IgD-negative memory B cell (primary cell): ENCODE measurements around the gene SMARCD1. TPM values are rescaled to one million over a fixed set of nuclear protein-coding genes. Genes with fewer than 3 reads are reported as not detected.

Source experiments
- H3K27ac Mint-ChIP-seq, 3 donors: one replicate each; pipeline ENCODE4 v1.8.0; 2020 to 2022; ENCODE audit warnings: mild to moderate bottlenecking in 3 of 3, mixed read lengths in 3 of 3, moderate library complexity in 1 of 3
- H3K27me3 Mint-ChIP-seq: one replicate; pipeline ENCODE4 v1.8.0; 2021; ENCODE audit warnings: mixed read lengths
- H3K36me3 Mint-ChIP-seq: one replicate; pipeline ENCODE4 v1.8.0; 2020; ENCODE audit warnings: mild to moderate bottlenecking, mixed read lengths
- H3K4me1 Mint-ChIP-seq, 3 donors: one replicate each; pipeline ENCODE4 v1.8.0; 2020 to 2022; ENCODE audit warnings: mixed read lengths in 3 of 3, mild to moderate bottlenecking in 1 of 3
- H3K4me3 Mint-ChIP-seq, 4 donors: one replicate each; pipeline ENCODE4 v1.8.0; 2020 to 2022; ENCODE audit warnings: mild to moderate bottlenecking in 4 of 4, mixed read lengths in 4 of 4, moderate library complexity in 3 of 4
- H3K9me3 Mint-ChIP-seq, 3 donors: one replicate each; pipeline ENCODE4 v1.8.0; 2020 to 2021; ENCODE audit warnings: mixed read lengths in 3 of 3, mild to moderate bottlenecking in 1 of 3
- polyA plus RNA-seq: library from polyadenylated mRNA; unstranded; fragments of 300-500 nt; fragmentation: Illumina TruSeq; gene quantifications from one replicate; pipeline ENCODE4 v1.2.3, GENCODE V29; 2021

The SMARCD1 gene
- polyA plus RNA-seq, 1 donor from 2014 or later, result 27.9 TPM

DNA sequence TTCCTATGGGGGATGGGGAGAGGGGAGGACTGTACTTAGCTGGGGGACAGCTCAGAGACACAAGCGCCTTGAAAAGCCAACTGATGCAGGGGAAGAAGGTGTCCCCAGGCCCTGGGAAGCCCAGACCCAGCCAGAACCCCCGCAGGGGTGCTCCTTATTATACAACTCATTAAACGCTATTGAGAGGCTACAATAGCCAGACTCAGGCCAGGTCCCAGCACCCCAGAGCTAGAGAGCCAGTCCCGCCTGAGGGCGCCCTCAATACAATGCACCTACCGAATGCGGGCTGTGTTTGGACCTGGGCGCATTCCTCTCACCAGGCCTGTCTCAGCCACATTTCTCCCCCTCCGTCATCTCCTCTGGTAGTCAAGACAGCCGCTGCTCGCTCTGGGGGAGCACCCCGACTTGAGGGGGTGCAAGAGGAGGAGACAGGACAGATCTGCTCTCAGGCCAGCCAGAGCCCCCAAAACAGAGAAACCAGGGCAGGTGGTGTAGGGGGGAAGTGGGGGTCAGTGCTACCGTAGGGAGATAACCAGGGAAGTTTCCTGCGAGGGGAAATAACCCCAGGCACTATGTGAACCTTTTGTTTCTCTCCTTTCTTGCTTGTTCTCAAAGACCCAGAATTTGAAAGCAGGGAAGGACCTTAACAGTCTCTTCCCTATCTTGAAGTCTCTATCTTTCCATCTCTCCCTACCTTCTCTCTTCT lies 33.9 kb upstream of the SMARCD1 start:
- Mint-ChIP-seq H3K36me3 (no peaks in the 10 kb centered on the region), H3K4me1 (peaks cover 6 to 9% (median 7%) of the 10 kb centered on the region in 3 donors), H3K4me3 (no peak overlapping the region), H3K9me3 (no peaks in the 10 kb centered on the region), H3K27me3 (peaks cover 27% of the 10 kb centered on the region), H3K27ac (peak overlapping the region in 1 of 3 donors; percentile 69)

DNA sequence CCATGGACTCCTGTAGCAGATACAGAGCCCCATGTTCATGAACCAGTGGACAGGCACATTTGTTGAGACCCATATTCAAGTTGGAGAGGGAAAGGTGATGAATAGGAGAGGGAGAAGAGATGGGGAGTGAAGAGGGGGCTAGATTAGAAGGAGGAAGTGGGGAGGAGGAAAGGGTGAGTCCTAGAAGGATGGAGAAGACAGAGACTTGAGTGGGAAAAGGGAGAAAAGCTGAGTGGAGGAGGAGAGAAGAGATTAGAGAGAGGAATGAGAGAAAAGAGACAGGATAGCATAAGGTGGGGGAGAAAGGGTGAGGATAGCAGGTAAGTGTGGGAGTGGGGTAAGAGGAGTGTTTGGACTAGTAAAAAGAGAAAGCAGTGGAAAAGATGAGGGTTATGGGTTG lies 32.6 kb upstream of the SMARCD1 start:
- Mint-ChIP-seq H3K4me3 (no peak overlapping the region), H3K27ac (no peak overlapping the region), H3K27me3 (peaks cover 36% of the 10 kb centered on the region), H3K9me3 (no peaks in the 10 kb centered on the region), H3K4me1 (peaks cover 8 to 17% (median 14%) of the 10 kb centered on the region in 3 donors), H3K36me3 (no peaks in the 10 kb centered on the region)

DNA sequence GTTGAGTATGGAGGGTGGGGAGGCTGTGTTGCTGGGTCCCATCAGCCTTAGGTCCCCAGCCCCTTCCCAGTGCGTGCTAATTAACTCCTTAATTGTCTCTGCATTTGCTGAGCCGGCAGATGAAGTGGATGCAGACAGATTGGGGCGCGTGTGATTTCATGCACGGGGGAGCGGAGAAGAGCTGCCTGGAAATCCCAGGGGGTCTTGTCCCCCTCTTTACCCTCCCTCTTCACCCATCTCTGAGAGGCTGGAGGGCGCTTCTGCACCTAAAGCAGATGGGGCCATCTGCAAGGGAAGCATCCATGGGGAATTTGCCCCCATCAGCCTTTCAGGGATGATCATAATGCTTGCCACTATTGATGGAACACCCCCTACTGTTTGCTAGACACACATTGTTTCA lies 32.2 kb upstream of the SMARCD1 start:
- Mint-ChIP-seq H3K4me1 (peaks cover 8 to 17% (median 14%) of the 10 kb centered on the region in 3 donors), H3K4me3 (no peak overlapping the region), H3K27ac (no peak overlapping the region), H3K36me3 (no peaks in the 10 kb centered on the region), H3K27me3 (peaks cover 36% of the 10 kb centered on the region), H3K9me3 (no peaks in the 10 kb centered on the region)

DNA sequence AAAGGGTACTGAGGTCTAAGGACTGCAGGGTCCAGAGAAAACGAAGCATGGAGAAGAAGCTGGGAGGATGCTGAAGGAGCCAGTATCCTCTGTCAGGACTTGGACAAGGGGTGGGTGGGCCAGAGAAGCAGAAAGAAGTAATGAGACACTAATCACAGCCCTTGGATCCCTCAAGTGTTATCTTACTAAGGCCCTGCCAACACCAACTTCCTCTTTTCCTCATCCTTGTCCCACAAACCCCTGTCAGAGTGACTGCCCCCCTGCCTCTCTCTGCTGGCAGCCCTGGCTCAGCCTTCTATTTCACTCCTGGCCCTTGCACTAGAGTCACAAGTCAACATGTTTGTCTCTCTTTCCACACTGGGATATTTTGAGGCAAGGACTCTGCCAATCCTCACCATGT lies 31.6 kb upstream of the SMARCD1 start:
- no peaks in the 10 kb centered on the region for H3K36me3 Mint-ChIP-seq
- H3K4me1 Mint-ChIP-seq, result peaks cover 8 to 17% (median 14%) of the 10 kb centered on the region in 3 donors
- H3K27me3 Mint-ChIP-seq, result peaks cover 37% of the 10 kb centered on the region
- H3K4me3 Mint-ChIP-seq, result no peak overlapping the region
- no peaks in the 10 kb centered on the region for H3K9me3 Mint-ChIP-seq
- no peak overlapping the region for H3K27ac Mint-ChIP-seq

DNA sequence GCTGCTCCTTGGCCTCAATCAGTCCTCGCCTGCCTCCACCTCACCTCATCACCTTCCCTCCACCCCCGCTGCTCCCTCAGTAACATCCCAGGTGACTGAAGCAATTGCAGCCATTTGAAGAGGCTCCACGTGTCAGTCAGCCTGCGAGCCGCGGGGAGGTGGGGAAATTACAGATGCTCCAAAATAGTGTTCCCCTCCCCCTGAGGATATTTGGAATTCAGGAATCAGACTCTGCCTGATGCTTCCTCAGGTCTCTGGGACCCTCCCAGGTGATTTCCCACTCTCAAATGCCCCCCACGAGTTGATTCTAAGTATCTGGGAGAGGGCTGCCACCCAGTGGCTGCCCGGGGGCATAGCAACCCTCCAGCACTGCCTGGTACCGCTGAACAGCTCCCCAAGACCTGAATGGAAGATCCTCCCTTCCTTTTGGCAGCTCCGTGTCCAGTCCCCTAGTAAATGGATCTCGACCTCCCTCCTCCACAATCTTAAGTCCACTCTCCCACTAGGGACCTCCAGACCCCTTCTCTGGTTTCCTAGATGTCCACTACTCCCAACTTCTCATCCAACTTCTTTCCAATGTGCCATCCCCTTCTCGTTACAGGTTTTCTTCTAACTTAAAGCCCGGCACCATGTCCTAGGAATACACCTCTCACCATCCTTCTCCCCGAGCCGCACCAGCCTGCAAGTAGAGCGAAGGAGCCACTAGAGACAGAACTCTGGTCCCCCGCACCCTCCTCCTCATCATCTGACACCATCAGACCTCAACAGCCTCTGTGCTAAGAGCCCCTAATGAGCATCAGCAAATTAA lies 29.1 kb upstream of the SMARCD1 start:
- H3K36me3 Mint-ChIP-seq, result no peaks in the 10 kb centered on the region
- peaks cover 34% of the 10 kb centered on the region for H3K27me3 Mint-ChIP-seq
- H3K4me3 Mint-ChIP-seq, result peak overlapping the region; percentile 27 to 91 (median 70)
- peaks cover 8 to 15% (median 14%) of the 10 kb centered on the region in 3 donors for H3K4me1 Mint-ChIP-seq
- no peaks in the 10 kb centered on the region for H3K9me3 Mint-ChIP-seq
- H3K27ac Mint-ChIP-seq, result peak overlapping the region in 1 of 3 donors; percentile 2

DNA sequence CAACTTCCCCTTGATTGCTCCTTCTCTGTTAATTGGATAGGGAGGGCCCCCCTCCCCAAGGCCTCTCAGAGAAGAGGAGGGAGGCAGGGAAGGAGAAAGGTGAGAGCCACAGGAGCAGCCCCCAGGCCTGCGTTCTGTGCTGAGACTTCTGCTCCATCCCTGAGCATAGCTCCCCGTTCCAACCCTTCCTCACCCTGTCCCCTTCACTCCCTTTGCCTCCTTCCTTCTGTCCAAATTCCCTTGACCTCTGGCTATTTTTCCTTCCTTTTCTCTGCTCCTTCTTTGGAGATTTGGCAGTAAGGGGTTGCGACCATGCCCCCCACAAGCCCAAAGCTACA lies 28.5 kb upstream of the SMARCD1 start:
- Mint-ChIP-seq H3K4me1 (peaks cover 8 to 15% (median 14%) of the 10 kb centered on the region in 3 donors), H3K27me3 (peaks cover 39% of the 10 kb centered on the region)

DNA sequence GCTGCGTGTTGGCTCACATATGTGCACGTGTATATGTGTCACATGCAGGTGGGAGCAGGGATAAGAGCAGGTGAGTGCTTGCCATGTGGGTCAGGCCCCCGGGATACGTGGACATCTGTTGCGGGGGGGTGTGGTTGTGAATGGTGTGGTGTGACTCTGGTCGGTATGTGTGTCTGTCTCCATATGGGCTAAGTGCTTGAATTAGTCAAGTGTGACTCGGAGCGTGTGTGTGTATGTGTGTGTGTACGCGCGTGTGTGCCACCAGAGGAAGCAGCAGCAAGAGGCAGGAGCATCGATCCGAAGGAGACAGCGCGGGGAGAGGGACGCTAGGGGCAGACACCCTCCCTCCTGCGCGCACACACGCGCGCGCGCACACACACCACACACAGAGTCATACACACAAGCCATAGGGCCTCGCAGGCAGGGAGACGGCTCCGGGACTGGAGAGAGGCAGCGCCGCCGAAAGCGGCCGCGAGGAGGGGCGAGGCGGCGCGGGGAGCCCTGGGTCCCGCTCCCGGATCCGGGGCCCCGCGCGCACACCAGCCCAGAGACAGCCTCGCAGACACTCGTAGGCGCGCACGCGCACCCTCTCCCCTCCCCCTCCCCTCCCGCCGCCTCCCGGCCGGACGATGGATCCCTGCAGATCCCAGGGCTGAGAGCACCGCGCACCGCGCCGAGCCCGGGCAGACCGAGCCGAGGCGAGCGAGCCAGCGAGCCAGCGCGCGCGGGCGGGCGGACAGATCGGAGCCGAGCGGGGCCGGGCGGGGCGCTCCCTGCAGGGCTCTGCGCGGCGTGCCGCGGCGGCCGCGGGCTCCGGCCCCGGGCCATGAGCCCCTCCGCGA lies 27.9 kb upstream of the SMARCD1 start, which contains the start of gene ASIC1:
ASIC1 (plus strand) TSS at position 597 of the 842 bp plus-strand sequence. CDS start 1,171 bp downstream, outside the sequence.
- Mint-ChIP-seq H3K4me3 (peak within 1 kb of the TSS; percentile 50 to 94 (median 86)), H3K36me3 (no peaks in the 10 kb centered on the region), H3K27me3 (peaks cover 44% of the 10 kb centered on the region), H3K9me3 (no peaks in the 10 kb centered on the region), H3K27ac (peak within 1 kb of the TSS in 2 of 3 donors; percentile 2 to 43), H3K4me1 (peaks cover 8 to 14% (median 14%) of the 10 kb centered on the region in 3 donors)

More for the DNA sequence above, 28.5 kb upstream of the SMARCD1 start:
- Mint-ChIP-seq H3K9me3 (no peaks in the 10 kb centered on the region), H3K4me3 (peak overlapping the region; percentile 50 to 91 (median 86)), H3K36me3 (no peaks in the 10 kb centered on the region), H3K27ac (peak overlapping the region in 2 of 3 donors; percentile 2 to 43)

DNA sequence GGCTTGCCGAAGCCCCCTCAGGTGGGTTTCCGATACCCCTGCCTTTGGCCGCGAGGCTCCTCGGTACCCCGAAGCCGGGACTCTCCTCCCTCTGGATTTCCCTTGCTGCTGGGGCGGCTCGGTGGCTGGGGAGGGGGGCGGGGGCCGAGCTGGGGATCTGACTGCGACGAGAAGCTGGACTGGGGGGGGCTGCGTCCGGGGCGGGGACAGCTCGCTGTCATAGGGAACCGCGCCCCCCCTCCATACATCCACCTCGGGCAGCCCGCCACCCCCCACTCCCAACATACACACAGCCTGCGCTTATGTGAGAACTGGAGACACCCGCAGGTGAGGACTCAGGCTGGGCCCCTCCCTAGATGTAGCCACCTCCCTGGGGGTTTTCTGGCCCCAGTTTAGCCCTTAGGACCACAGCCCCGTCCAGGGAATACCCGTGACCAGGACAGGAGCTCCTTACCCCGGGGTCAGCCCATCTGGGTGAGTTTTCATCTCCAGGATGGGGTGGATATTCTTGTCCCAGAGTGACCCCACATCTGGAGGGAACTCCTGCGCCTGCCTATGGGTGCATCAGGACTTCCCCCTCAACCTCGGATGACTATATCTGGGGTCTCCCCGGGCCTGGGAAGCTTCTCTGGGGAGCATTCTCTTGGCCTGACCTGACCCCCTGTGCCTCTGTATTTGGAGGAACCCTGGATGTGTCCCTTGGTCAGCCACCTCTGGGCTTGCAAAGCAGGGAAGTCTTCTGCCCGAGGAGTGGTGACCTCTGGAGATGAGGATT lies 27.1 kb upstream of the SMARCD1 start:
- Mint-ChIP-seq H3K27me3 (peaks cover 47% of the 10 kb centered on the region), H3K36me3 (no peaks in the 10 kb centered on the region), H3K4me1 (peaks cover 8 to 14% (median 14%) of the 10 kb centered on the region in 3 donors), H3K4me3 (peak overlapping the region in 3 of 4 donors; percentile 54 to 77 (median 67)), H3K27ac (no peak overlapping the region), H3K9me3 (no peaks in the 10 kb centered on the region)

DNA sequence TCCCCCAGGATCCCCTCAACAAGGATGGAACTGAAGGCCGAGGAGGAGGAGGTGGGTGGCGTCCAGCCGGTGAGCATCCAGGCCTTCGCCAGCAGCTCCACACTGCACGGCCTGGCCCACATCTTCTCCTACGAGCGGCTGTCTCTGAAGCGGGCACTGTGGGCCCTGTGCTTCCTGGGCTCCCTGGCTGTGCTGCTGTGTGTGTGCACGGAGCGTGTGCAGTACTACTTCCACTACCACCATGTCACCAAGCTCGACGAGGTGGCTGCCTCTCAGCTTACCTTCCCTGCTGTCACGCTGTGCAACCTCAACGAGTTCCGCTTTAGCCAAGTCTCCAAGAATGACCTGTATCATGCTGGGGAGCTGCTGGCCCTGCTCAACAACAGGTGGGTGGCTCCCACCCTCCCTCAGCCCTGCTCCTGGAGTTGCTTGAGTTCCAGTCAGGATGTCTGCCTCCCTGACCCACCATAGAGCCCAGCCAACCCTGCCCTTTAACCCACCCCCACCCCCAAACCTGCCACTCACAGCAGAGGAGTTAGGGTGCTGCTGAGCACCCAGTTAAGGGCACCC lies 26.3 kb upstream of the SMARCD1 start:
- H3K36me3 Mint-ChIP-seq, result no peaks in the 10 kb centered on the region
- no peaks in the 10 kb centered on the region for H3K9me3 Mint-ChIP-seq
- H3K27me3 Mint-ChIP-seq, result peaks cover 50% of the 10 kb centered on the region
- peaks cover 8 to 14% (median 14%) of the 10 kb centered on the region in 3 donors for H3K4me1 Mint-ChIP-seq
- peak overlapping the region; percentile 41 to 77 (median 60) for H3K4me3 Mint-ChIP-seq
- no peak overlapping the region for H3K27ac Mint-ChIP-seq

DNA sequence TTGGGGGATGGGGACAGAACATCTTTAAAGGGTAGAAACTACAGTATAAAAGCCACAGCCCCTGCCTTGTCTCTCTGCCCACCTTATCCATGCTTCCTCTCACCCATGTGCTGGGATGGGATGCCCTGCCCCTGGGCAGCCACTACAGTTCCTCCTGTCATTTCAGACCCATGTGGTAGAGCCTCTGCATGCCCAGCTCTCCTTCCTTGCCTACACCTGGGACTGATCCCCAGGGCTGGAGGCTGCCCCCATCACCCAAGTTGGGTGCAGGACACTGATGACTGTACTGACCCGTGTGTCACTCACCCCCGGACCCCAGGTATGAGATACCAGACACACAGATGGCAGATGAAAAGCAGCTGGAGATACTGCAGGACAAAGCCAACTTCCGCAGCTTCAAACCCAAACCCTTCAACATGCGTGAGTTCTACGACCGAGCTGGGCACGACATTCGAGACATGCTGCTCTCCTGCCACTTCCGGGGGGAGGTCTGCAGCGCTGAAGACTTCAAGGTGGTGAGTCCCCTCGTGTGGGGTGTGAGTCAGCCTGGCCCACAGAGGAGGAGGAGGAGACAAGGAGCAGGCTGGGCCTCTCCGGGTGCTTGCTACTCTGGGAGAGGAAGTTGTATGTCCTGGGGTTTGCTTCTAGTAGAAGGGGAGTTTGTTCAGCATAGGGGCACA lies 25.6 kb upstream of the SMARCD1 start:
- Mint-ChIP-seq H3K4me1 (peaks cover 8 to 14% (median 14%) of the 10 kb centered on the region in 3 donors), H3K36me3 (no peaks in the 10 kb centered on the region), H3K4me3 (peak overlapping the region in 3 of 4 donors; percentile 51 to 55 (median 51)), H3K27ac (no peak overlapping the region), H3K9me3 (no peaks in the 10 kb centered on the region), H3K27me3 (peaks cover 50% of the 10 kb centered on the region)

DNA sequence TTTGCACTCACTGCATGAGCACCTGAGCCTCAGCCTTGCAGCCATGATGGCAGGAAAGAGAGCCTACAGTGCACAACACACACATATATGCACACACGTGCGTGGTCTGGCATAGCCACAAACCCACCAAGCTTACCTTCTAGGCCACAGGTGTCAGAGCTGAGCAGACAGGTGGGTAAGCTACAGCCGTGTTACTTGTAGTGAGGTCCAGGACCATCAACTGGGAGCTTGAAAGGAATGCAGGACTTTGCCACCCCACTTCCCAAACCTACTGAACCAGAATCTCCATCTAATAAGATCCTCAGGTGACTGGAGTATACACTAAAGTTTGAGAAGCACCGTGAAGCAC lies 25.0 kb upstream of the SMARCD1 start:
- Mint-ChIP-seq H3K27ac (no peak overlapping the region), H3K4me3 (peak overlapping the region in 2 of 4 donors; percentile 51 to 55), H3K4me1 (peaks cover 8 to 14% (median 14%) of the 10 kb centered on the region in 3 donors), H3K36me3 (no peaks in the 10 kb centered on the region), H3K9me3 (no peaks in the 10 kb centered on the region), H3K27me3 (peaks cover 50% of the 10 kb centered on the region)

DNA sequence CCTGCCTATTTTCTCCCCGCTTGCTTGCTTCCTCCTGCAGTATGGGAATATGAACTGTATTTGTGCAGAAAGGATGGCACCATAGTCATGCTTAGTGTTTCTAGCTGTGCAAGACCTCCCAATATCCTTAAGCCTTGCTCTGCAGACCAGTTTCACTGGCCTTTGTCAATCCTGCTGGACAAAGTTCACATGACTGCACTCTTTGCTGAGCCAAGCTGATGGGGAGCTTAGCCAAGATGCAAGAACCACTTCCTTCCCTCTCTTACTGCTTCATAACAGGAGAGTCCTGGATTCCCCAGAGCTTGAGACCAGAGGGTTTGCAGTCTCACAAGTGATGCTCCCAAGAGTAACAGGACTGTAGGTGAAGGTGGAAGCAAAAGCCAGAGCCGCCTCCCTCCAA lies 24.0 kb upstream of the SMARCD1 start:
- no peak overlapping the region for H3K4me3 Mint-ChIP-seq
- H3K27ac Mint-ChIP-seq, result no peak overlapping the region

DNA sequence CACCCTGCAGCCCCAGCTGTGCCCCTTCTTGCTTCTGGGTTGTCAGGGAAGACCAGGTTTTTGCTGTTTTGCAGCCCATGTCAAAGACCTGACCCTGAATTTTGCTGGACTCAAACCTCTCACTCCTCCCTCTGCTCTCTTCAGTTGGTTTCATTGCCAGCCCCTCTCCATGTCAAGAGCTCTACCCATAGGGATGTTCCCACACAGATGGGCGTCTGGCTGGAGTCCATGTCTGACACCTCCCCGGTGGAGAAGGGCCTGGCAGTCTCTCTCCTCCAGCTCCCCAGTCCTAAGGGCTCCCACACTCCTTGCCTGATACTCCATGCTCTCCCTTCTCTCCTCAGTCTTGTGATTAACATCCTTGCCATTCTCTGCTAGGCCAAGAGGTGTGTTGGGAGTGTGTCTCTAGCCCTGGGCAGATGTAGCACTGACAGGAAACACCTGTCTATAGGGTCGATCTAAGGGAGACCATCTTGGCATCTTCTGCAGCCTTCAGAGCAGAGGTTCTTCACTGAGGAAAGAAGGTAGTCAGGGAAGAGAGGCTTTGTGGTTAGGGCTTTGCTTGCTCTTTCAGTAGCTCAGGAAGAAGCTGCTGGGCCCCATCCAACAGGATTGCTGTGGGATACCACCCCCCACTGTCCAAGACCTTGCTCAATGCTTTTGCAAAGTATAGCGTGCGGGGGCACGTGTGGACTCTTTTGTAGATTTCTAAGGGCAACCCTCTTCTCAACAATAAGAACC lies 23.0 kb upstream of the SMARCD1 start:
- Mint-ChIP-seq H3K27me3 (peaks cover 34% of the 10 kb centered on the region), H3K9me3 (no peaks in the 10 kb centered on the region), H3K4me1 (peaks cover 0 to 1% (median under 1%) of the 10 kb centered on the region in 3 donors), H3K36me3 (no peaks in the 10 kb centered on the region), H3K27ac (no peak overlapping the region), H3K4me3 (peak overlapping the region in 1 of 4 donors; percentile 18)

More for the DNA sequence above, 24.0 kb upstream of the SMARCD1 start:
- peaks cover 2 to 9% (median 8%) of the 10 kb centered on the region in 3 donors for H3K4me1 Mint-ChIP-seq
- peaks cover 43% of the 10 kb centered on the region for H3K27me3 Mint-ChIP-seq
- H3K36me3 Mint-ChIP-seq, result no peaks in the 10 kb centered on the region
- H3K9me3 Mint-ChIP-seq, result no peaks in the 10 kb centered on the region
